DMS 273 treated with DMSO at 0.1 percent for 48 hours (cell line): ENCODE results near the gene B3GAT3.
"Not testable (repeated sequence)": the region's sequence is repeated elsewhere in the genome, so short reads cannot be mapped to it uniquely, and the experiment has no call there.

Experiments
- DNase-seq: peaks from one replicate; lab custom pipeline; 2025; lab: John Stamatoyannopoulos, UW

The B3GAT3 gene

GRCh38 chr11:62645946-62646824 is 24.4 kb upstream of the B3GAT3 start, which contains the start of gene GANAB:
GANAB (minus strand) TSS chr11:62646613; CDS start chr11:62646599, 14 bp downstream.
- DNase-seq = peak; percentile 86

DNA sequence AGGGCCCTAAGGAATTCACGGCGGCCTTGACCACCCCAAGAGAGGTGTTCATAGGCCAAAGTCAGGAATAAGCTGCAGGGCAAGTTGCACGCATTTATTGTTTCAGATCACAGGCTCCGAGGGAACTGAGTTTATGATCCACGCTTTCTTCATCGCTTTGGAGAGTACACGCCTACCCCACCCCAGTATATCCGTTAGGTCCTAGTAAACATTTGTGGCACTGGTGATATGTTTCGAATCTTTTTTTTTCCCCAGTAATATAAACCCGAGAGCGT is 23.8 kb upstream of the B3GAT3 start:
- no peak for DNase-seq

- no peak for DNase-seq
Observed at GRCh38 chr11:62644220-62644619, 22.4 kb upstream of the B3GAT3 start.

DNA sequence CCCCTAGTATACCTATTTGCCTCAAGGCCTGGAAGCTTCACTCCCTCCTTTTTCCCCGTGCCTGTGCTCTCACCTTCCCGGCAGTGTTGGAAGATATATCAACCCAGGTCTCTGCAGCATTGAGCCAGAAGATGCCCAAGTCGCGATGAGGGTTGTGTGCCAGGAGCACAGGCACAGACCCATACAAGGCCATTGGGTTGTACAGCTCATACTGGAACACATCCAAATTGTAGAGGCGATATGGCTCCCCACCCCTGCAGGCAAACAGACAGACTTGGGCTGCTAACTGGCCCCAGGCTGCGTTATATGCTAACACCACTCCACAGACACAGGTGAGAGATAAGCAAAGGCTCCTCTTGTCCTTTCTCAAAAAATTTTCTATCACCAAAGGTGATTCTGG is 10.7 kb upstream of the B3GAT3 start:
- no peak for DNase-seq

DNA sequence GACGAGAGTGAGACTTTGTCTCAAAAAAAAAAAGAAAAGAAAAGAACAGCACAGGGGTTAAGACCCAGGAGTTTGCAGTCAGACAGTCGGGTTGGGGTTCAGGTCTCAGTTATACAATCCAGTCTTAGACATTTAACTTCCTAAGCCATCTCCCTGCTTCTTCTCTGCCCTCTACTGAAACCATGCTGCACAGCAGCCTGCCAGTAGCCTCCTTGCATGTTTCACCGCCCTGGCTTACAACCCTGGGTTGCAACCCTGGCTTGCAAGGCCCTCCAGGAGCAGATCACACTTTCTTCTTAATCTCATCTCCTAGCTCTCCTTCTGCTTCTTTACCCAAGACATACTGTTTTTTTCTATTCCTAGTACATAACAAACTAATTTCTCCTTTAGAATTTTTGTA is 5.9 kb upstream of the B3GAT3 start:
- DNase-seq = no peak

DNA sequence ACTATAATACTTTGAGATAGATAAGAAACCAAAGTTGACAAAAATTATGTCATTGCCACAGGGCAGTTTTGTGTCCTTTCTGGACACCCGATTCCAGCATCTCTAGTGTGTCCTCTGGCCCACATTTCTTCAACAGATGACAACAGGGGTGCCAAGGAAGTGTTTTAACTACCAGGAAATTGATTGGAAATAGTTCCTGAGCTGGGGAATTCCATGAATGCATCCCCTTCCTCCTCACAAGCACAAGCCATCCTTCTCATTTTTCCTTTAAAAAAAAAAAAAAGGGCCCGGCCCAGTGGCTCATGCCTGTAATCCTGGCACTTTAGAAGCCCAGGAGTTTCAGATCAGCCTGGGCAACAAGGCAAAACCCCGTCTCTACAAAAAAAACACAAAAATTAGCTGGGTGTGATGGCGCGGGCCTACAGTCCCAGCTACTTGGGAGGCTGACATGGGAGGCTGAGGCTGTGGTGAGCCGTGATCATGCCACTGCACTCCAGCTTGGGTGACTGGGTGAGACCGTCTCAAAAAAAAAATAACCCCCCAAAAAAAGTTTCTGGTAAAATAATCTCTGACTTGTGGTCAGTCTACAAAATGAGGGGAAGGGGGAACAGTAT is 797 bp upstream of the B3GAT3 start:
- DNase-seq = no peak

- no peak for DNase-seq
Observed at GRCh38 chr11:62621027-62621566, 689 bp downstream of the B3GAT3 start.

GRCh38 chr11:62616957-62617356 is 4.8 kb downstream of the B3GAT3 start:
- DNase-seq = not testable (repeated sequence)

DNA sequence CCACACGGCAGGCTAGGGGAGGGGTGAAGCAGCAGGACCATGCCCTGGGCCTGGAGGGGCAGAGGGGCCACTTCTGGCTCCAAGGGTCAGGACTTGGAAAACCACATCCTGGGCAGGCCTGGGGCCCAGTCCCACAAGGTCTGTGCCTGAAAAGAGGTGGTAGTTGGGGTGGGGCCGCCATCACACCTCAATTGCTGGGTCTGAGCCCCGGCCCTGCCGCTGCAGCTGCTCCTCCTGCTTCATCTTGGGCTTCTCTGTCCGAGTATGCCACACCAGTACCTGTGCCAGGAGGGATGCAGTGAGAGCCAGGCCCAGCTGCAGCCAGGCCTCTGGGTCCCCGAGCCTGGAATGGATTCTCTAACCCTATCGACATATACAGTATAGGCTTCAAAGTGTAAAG is 6.3 kb downstream of the B3GAT3 start:
- DNase-seq = no peak

DNA sequence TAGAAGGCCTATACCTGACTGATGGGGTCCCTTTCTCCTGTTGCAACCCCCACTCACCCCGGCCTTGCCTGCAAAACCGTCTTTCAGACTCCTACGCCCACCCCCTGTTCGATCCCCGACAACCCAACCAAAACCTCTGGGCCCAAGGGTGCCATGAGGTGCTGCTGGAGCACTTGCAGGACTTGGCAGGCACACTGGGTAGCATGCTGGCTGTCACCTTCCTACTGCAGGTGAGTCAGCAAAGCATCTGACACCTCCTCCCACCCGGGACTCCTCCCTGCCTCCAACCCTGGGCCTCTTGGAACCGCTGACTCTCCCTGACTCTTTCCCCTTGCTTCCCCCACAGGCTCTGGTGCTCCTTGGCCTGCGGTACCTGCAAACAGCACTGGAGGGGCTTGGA is 7.5 kb downstream of the B3GAT3 start:
- DNase-seq = no peak

DNA sequence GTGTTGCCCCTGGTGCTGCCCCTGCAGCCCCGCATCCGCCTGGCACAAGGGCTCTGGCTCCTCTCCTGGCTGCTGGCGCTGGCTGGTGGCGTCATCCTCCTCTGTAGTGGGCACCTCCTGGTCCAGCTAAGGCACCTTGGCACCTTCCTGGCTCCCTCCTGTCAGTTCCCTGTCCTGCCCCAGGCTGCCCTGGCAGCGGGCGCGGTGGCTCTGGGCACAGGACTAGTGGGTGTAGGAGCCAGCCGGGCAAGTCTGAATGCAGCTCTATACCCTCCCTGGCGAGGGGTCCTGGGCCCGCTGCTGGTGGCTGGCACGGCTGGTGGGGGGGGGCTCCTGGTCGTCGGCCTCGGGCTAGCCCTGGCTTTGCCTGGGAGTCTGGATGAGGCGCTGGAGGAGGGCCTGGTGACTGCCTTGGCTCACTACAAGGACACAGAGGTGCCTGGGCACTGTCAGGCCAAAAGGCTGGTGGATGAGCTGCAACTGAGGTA is 8.5 kb downstream of the B3GAT3 start:
- DNase-seq = no peak

DNA sequence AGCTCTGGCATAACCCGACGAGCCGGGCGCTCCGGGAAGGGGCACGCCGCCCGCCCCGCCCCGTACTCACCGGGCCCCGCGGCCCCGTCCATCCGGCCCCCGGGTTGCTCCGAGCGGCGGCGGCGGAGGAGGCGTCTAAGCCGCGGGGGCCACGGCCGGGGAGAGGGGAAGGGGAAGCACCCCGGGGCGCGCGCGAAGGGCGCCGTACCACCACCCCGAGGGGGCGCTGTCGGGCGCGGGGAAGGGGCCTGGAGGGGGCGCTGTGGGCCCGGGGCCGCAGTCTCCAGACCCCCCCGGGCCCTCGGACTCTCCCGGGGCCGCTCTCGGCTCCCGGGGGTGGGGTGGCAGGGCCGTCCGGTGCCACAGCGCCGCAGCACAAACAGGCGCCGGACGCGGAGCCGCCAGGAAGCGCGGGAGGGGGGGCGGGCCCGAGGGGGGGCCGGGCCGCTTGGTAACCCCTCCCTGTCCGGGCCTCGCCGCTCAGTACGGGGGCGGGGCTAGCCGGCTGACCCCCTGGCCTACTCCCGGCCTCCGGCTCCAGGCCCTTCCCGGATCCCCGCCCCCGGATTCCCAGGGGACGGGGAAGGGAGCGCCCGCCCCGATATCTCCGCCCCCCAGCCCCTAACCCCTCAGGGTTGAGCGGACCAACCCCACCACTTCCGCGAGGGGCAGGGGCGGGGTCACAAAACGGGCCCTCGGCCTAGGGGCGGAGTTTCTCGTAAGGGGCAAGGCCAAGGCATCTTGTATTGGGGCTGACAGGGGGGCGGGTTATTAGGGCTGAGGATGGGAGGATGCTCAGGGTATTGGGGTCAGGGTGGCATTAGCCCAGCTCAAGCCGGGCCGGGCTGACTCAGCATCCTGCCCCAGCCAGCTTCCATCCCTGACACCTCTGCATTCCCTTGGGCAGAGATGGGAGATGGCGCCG is 9.2 kb downstream of the B3GAT3 start, which contains the start of the genes EML3 and ROM1:
EML3 (minus strand) TSS at position 410 of the 925 bp plus-strand sequence; CDS start at position 92, 318 bp downstream.
ROM1 (plus strand) TSS at position 892 of the 925 bp plus-strand sequence; CDS start at position 917, 25 bp downstream.
- peak; percentile 30 for DNase-seq

- DNase-seq = no peak
Observed at GRCh38 chr11:62611705-62612365, 10.0 kb downstream of the B3GAT3 start.

DNA sequence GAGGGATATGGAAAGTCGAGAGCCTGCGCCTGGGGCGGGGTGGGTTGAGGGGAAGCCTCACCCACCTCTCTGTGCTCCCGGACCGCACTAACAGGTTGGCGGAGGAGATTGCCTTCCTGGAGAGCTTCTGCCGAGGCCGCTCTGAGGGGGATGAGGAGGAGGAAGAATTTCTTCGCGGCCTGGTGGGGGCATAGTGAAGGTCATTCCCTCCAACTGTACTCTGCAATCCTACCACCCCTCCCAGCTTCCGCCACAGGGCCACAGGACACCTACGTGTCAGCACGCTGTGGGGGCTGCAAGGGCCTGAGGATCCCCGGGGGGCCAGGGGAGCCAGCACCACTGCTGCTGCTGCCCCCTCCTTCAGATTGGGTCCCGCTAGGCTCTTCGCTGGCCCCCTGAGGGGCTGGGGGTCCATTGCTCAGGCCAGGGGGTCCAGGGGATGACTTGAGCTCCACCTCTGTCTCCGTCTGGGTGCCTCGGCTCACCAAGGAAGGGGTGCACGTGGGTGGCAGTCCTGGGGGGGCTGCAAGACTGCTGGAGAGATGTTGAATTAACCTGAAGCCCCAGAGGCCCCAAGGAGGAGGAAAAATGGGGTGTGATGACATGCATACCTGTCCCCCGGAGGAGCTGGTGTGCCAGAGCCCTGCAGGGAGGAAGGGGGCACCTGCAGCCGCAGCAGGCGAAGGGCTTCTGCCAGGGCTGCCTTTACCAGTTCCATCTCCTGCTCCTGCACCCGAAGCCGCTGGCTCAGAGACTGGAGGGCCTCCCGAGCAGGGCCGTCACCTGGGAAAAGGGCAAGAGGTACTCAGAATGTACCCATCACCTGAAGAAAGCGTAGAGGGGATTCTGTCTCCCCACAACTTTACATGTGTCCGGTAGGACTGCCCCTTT is 10.7 kb downstream of the B3GAT3 start:
- DNase-seq = no peak

DNA sequence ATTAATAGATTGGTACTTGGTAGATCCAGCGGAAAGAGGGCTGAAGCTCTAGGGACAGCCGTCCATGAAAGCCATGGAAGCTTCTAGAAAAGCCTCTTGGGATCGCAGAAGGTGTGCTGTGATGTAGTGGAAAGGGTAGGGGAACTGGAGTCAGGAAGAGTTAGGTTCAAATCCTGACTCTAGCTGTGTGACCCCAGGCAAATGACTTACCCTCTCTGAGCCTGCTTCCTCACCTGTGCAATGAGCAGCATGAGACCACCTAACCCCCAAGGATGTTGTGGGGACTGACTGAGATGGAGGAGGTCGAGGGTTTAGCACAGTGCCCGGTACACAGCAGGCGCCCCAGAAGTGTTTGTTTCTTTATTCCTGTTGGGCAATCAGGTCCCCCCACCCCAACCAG is 11.4 kb downstream of the B3GAT3 start:
- no peak for DNase-seq

DNA sequence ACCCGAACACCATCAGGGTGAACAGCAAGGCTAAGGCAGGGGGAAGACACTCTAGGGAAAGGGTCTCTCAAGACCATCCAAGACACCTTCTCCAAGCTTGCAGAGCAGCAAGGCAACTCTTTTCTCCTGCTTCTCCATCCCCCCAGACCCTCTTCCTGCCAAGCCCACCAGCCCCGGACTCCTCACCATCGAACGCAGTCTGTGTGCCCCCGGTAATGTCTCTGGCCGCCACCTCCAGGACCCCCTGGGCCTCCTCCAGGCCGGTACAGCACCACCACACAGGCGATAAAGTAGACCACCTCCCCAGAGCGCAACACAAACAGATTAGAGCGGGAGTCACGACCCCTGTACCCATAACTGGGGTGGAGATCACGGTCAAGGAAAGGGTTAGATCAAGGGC is 13.0 kb downstream of the B3GAT3 start:
- no peak for DNase-seq

GRCh38 chr11:62607714-62608113 is 14.1 kb downstream of the B3GAT3 start:
- DNase-seq = no peak

- no peak for DNase-seq
Observed at GRCh38 chr11:62605902-62606301, 15.9 kb downstream of the B3GAT3 start.

DNA sequence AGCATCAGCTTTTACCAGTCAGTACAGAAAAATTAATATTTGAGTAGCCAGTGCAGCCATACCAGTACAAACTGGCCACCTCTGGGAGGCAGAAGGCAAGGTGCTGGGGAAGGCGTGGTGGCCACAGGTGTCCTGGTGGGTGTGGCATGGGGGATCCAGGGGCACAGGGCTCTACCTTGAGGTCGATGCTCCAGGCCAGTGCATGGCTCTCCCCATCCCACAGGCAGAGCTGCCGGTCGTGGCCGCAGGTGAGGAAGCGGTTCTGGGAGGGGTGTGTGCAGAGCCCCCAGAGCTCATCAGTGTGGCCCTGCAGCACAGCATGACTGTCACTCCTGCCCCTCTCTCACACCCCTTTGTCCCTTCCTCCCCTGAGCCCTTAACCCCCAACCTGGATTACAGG is 16.3 kb downstream of the B3GAT3 start:
- no peak for DNase-seq

GRCh38 chr11:62604460-62605120 is 17.2 kb downstream of the B3GAT3 start:
- no peak for DNase-seq
